Muscle layer of colon (tissue), 2 donors: Measurements from ENCODE around the gene FGFBP1.

Source experiments
- H3K27ac ChIP-seq: one replicate; pipeline ENCODE4 v1.7.0; 2013; ENCODE audit warnings: low read depth, mild to moderate bottlenecking, low read length, moderate library complexity
- H3K27me3 ChIP-seq, 2 donors: one replicate each; pipeline ENCODE4 v1.7.0; 2013; ENCODE audit warnings: low read length in 2 of 2, mild to moderate bottlenecking in 2 of 2; ENCODE audit not compliant: insufficient read depth in 2 of 2, control insufficient read depth in 1 of 2
- H3K36me3 ChIP-seq: one replicate; pipeline ENCODE4 v1.7.0; 2013; ENCODE audit warnings: mild to moderate bottlenecking, low read length; ENCODE audit not compliant: insufficient read depth
- H3K4me1 ChIP-seq: one replicate; pipeline ENCODE4 v1.7.0; 2013; ENCODE audit warnings: mild to moderate bottlenecking, low read length; ENCODE audit not compliant: insufficient read depth
- H3K4me3 ChIP-seq, 2 donors: one replicate each; pipeline ENCODE4 v1.7.0; 2013; ENCODE audit warnings: low read length in 2 of 2, low read depth in 1 of 2, mild to moderate bottlenecking in 1 of 2, moderate library complexity in 1 of 2
- H3K9ac ChIP-seq: one replicate; pipeline ENCODE4 v1.7.0; 2013; ENCODE audit warnings: low read length
- H3K9me3 ChIP-seq: one replicate; pipeline ENCODE4 v1.7.0; 2013; ENCODE audit warnings: mild to moderate bottlenecking, low read length
- donor health status: abdominal sarcoma.
- donor health status: Adenocarcinoma of cecum.

Gene FGFBP1

GRCh38 chr4:15938182-15938581 is 358 bp downstream of the FGFBP1 start:
- Histone ChIP-seq H3K27ac (no peak overlapping the region), H3K27me3 (no peaks in the 10 kb centered on the region)

GRCh38 chr4:15936495-15936894 is 2.0 kb downstream of the FGFBP1 start:
- Histone ChIP-seq H3K9me3 (no peaks in the 10 kb centered on the region), H3K4me3 (no peak overlapping the region), H3K9ac (no peak overlapping the region), H3K27me3 (no peaks in the 10 kb centered on the region), H3K4me1 (no peaks in the 10 kb centered on the region), H3K27ac (no peak overlapping the region), H3K36me3 (no peaks in the 10 kb centered on the region)

More at GRCh38 chr4:15938182-15938581, 358 bp downstream of the FGFBP1 start:
- no peaks in the 10 kb centered on the region for H3K9me3 ChIP-seq
- H3K9ac ChIP-seq = no peak overlapping the region
- H3K4me1 ChIP-seq = no peaks in the 10 kb centered on the region
- no peaks in the 10 kb centered on the region for H3K36me3 ChIP-seq
- H3K4me3 ChIP-seq = no peak overlapping the region

- no peak overlapping the region for H3K9ac ChIP-seq
- no peak overlapping the region for H3K4me3 ChIP-seq
- H3K27ac ChIP-seq = no peak overlapping the region
- no peaks in the 10 kb centered on the region for H3K36me3 ChIP-seq
- H3K4me1 ChIP-seq = no peaks in the 10 kb centered on the region
- H3K27me3 ChIP-seq = no peaks in the 10 kb centered on the region
- H3K9me3 ChIP-seq = no peaks in the 10 kb centered on the region
Measured at GRCh38 chr4:15935504-15936402, 2.8 kb downstream of the FGFBP1 start.

- Histone ChIP-seq H3K36me3 (no peaks in the 10 kb centered on the region), H3K4me1 (no peaks in the 10 kb centered on the region), H3K4me3 (no peak overlapping the region), H3K27me3 (no peaks in the 10 kb centered on the region), H3K9ac (no peak overlapping the region), H3K9me3 (no peaks in the 10 kb centered on the region), H3K27ac (no peak overlapping the region)
Measured at GRCh38 chr4:15934259-15934658, 4.3 kb downstream of the FGFBP1 start.

- no peak overlapping the region for H3K27ac ChIP-seq
- no peak overlapping the region for H3K4me3 ChIP-seq
- H3K9ac ChIP-seq = no peak overlapping the region
- H3K4me1 ChIP-seq = no peaks in the 10 kb centered on the region
- no peaks in the 10 kb centered on the region for H3K27me3 ChIP-seq
- H3K36me3 ChIP-seq = no peaks in the 10 kb centered on the region
- no peaks in the 10 kb centered on the region for H3K9me3 ChIP-seq
Measured at GRCh38 chr4:15931451-15932210, 6.9 kb downstream of the FGFBP1 start.

GRCh38 chr4:15930314-15930713 is 8.2 kb downstream of the FGFBP1 start:
- no peak overlapping the region for H3K27ac ChIP-seq
- no peaks in the 10 kb centered on the region for H3K9me3 ChIP-seq
- no peaks in the 10 kb centered on the region for H3K27me3 ChIP-seq
- H3K4me1 ChIP-seq = no peaks in the 10 kb centered on the region
- no peaks in the 10 kb centered on the region for H3K36me3 ChIP-seq
- H3K9ac ChIP-seq = no peak overlapping the region
- no peak overlapping the region for H3K4me3 ChIP-seq

GRCh38 chr4:15929540-15929939 is 9.0 kb downstream of the FGFBP1 start:
- H3K27me3 ChIP-seq = no peaks in the 10 kb centered on the region
- H3K4me3 ChIP-seq = no peak overlapping the region
- no peaks in the 10 kb centered on the region for H3K9me3 ChIP-seq
- no peaks in the 10 kb centered on the region for H3K36me3 ChIP-seq
- no peak overlapping the region for H3K27ac ChIP-seq
- H3K9ac ChIP-seq = no peak overlapping the region
- H3K4me1 ChIP-seq = no peaks in the 10 kb centered on the region

GRCh38 chr4:15928883-15929282 is 9.7 kb downstream of the FGFBP1 start:
- Histone ChIP-seq H3K4me3 (no peak overlapping the region), H3K4me1 (no peaks in the 10 kb centered on the region), H3K9me3 (no peaks in the 10 kb centered on the region), H3K36me3 (no peaks in the 10 kb centered on the region), H3K27me3 (no peaks in the 10 kb centered on the region), H3K27ac (no peak overlapping the region), H3K9ac (no peak overlapping the region)

GRCh38 chr4:15926486-15926885 is 12.1 kb downstream of the FGFBP1 start:
- Histone ChIP-seq H3K36me3 (no peaks in the 10 kb centered on the region), H3K27ac (no peak overlapping the region), H3K4me3 (no peak overlapping the region), H3K27me3 (no peaks in the 10 kb centered on the region), H3K4me1 (no peaks in the 10 kb centered on the region), H3K9me3 (no peaks in the 10 kb centered on the region), H3K9ac (no peak overlapping the region)

GRCh38 chr4:15925830-15926229 is 12.7 kb downstream of the FGFBP1 start:
- no peak overlapping the region for H3K4me3 ChIP-seq
- H3K4me1 ChIP-seq = no peaks in the 10 kb centered on the region
- no peaks in the 10 kb centered on the region for H3K36me3 ChIP-seq
- H3K27me3 ChIP-seq = no peaks in the 10 kb centered on the region
- H3K9me3 ChIP-seq = no peaks in the 10 kb centered on the region
- no peak overlapping the region for H3K9ac ChIP-seq
- H3K27ac ChIP-seq = no peak overlapping the region

GRCh38 chr4:15921592-15921932 is 17.0 kb downstream of the FGFBP1 start:
- H3K27ac ChIP-seq = no peak overlapping the region
- H3K27me3 ChIP-seq = no peaks in the 10 kb centered on the region
- no peak overlapping the region for H3K9ac ChIP-seq
- no peaks in the 10 kb centered on the region for H3K4me1 ChIP-seq
- H3K36me3 ChIP-seq = no peaks in the 10 kb centered on the region
- no peak overlapping the region for H3K4me3 ChIP-seq
- no peaks in the 10 kb centered on the region for H3K9me3 ChIP-seq
